ENCODE data around the gene OR6F1.
"Not testable (repeated sequence)": the region's sequence is repeated elsewhere in the genome, so short reads cannot be mapped to it uniquely, and the experiment has no call there.

The OR6F1 gene

GRCh38 chr1:247713753-247714152 is 2.7 kb downstream of the OR6F1 start:
- H3K4me1 ChIP-seq (ENCODE audit: control insufficient read depth, insufficient read depth, low read length) = no peaks in the 10 kb centered on the region
- H3K27ac ChIP-seq (ENCODE audit: extremely low read depth, low read depth, low read length) = no peak overlapping the region
- TF ChIP-seq ZNF214 (tag by site-specific recombination; IDR thresholded peaks at IDR 0.05; ENCODE audit: borderline replicate concordance) (no peak), ZNF792 (tag by site-specific recombination; IDR thresholded peaks at IDR 0.05) (no peak), ZBTB7A (tag by site-specific recombination; IDR thresholded peaks at IDR 0.05; ENCODE audit: low read depth) (no peak), ZNF560 (tag by site-specific recombination; IDR thresholded peaks at IDR 0.05; ENCODE audit: borderline replicate concordance) (no peak), ZNF677 (tag by site-specific recombination; IDR thresholded peaks at IDR 0.05) (no peak), ZNF398 (tag by site-specific recombination; IDR thresholded peaks at IDR 0.05) (no peak), ZIC2 (tag by site-specific recombination; IDR thresholded peaks at IDR 0.05) (no peak)
- no peaks in the 10 kb centered on the region for H3K36me3 ChIP-seq (ENCODE audit: control insufficient read depth in 2 of 2, insufficient read depth in 1 of 2, low read length in 2 of 2)
- CTCF ChIA-PET = no interaction called here
- no peak overlapping the region for H3K4me3 ChIP-seq (ENCODE audit: low read depth, low read length)
- no peaks in the 10 kb centered on the region for H3K9me3 ChIP-seq (ENCODE audit: control insufficient read depth, insufficient read depth, low read depth, low read length)
- POLR2A ChIA-PET = no interaction called here

- H3K36me3 ChIP-seq (ENCODE audit: control insufficient read depth in 2 of 2, insufficient read depth in 1 of 2, low read length in 2 of 2); POLR2A ChIA-PET; CTCF ChIA-PET; H3K4me1 ChIP-seq (ENCODE audit: control insufficient read depth, insufficient read depth, low read length); H3K4me3 ChIP-seq (ENCODE audit: low read depth, low read length); H3K9me3 ChIP-seq (ENCODE audit: control insufficient read depth, insufficient read depth, low read depth, low read length); H3K27ac ChIP-seq (ENCODE audit: extremely low read depth, low read depth, low read length): not testable (repeated sequence)
These were observed 5.8 kb downstream of the OR6F1 start for GRCh38 chr1:247710681-247711080.

- Histone ChIP-seq H3K36me3 (ENCODE audit: control insufficient read depth in 2 of 2, insufficient read depth in 1 of 2, low read length in 2 of 2) (no peaks in the 10 kb centered on the region), H3K9me3 (ENCODE audit: control insufficient read depth, insufficient read depth, low read depth, low read length) (no peaks in the 10 kb centered on the region), H3K4me3 (ENCODE audit: low read depth, low read length) (no peak overlapping the region), H3K27ac (ENCODE audit: extremely low read depth, low read depth, low read length) (no peak overlapping the region), H3K4me1 (ENCODE audit: control insufficient read depth, insufficient read depth, low read length) (no peaks in the 10 kb centered on the region)
- ChIA-PET POLR2A (no interaction called here), CTCF (no interaction called here)
- no peak for TF ChIP-seq GLIS1 (tag by site-specific recombination; IDR thresholded peaks at IDR 0.05)
- no peak for TF ChIP-seq CTCF (tag by site-specific recombination; IDR thresholded peaks at IDR 0.05)
- TF ChIP-seq ZNF146 (tag by site-specific recombination; IDR thresholded peaks at IDR 0.05) = no peak
- TF ChIP-seq ZNF776 (tag by site-specific recombination; IDR thresholded peaks at IDR 0.05; ENCODE audit: borderline replicate concordance) = no peak
- no peak for TF ChIP-seq ZNF280D (tag by site-specific recombination; IDR thresholded peaks at IDR 0.05)
- TF ChIP-seq ZNF518A (tag by site-specific recombination; conservative IDR thresholded peaks at IDR 0.05; ENCODE audit: low read depth) = no peak
- TF ChIP-seq KLF17 (tag by site-specific recombination; IDR thresholded peaks at IDR 0.05) = no peak
- no peak for TF ChIP-seq ZNF19 (tag by site-specific recombination; IDR thresholded peaks at IDR 0.05; ENCODE audit: low read depth)
- no peak for TF ChIP-seq ZNF692 (tag by site-specific recombination; IDR thresholded peaks at IDR 0.05)
- no peak for TF ChIP-seq ZNF266 (tag by site-specific recombination; IDR thresholded peaks at IDR 0.05; ENCODE audit: low read depth)
These were observed 15.1 kb downstream of the OR6F1 start for GRCh38 chr1:247701338-247701737.
